HEK293T (cell line): Measurements from ENCODE around the gene CNOT2.

Source experiments
- ARNT ChIP-seq: fragments of 450-650 bp; IDR thresholded peaks from 2 replicates; pipeline ENCODE4 v1.6.1; 2017; ENCODE audit warnings: mild to moderate bottlenecking
- ELF4 ChIP-seq: fragments of 450-650 bp; IDR thresholded peaks from 2 replicates; pipeline ENCODE4 v1.6.1; 2017; ENCODE audit warnings: antibody characterized with exemption
- FOXA1 ChIP-seq: fragments of 450-650 bp; IDR thresholded peaks from 2 replicates; pipeline ENCODE4 v1.6.1; 2016; ENCODE audit warnings: mild to moderate bottlenecking
- FOXK2 ChIP-seq: fragments of 450-650 bp; IDR thresholded peaks from 2 replicates; pipeline ENCODE4 v1.6.1; 2016; ENCODE audit warnings: mild to moderate bottlenecking
- FOXM1 ChIP-seq: fragments of 450-650 bp; IDR thresholded peaks from 2 replicates; pipeline ENCODE4 v1.6.1; 2017; ENCODE audit warnings: mild to moderate bottlenecking, borderline replicate concordance
- HDGF ChIP-seq: fragments of 450-650 bp; IDR thresholded peaks from 2 replicates; pipeline ENCODE4 v1.6.1; 2017; ENCODE audit warnings: antibody characterized with exemption, borderline replicate concordance
- L3MBTL2 ChIP-seq: fragments of 450-650 bp; conservative IDR thresholded peaks from 2 replicates; pipeline ENCODE4 v1.6.1; 2016; ENCODE audit warnings: mild to moderate bottlenecking
- LEF1 ChIP-seq: fragments of 450-650 bp; IDR thresholded peaks from 2 replicates; pipeline ENCODE4 v1.6.1; 2017; ENCODE audit warnings: mild to moderate bottlenecking, borderline replicate concordance
- NFRKB ChIP-seq: fragments of 450-650 bp; IDR thresholded peaks from 2 replicates; pipeline ENCODE4 v1.6.1; 2016; ENCODE audit warnings: mild to moderate bottlenecking, moderate library complexity
- SP1 ChIP-seq: fragments of 450-650 bp; IDR thresholded peaks from 2 replicates; pipeline ENCODE4 v1.6.1; 2017
- TARDBP ChIP-seq: fragments of 450-650 bp; IDR thresholded peaks from 2 replicates; pipeline ENCODE4 v1.6.1; 2016
- ZNF384 ChIP-seq: fragments of 450-650 bp; IDR thresholded peaks from 2 replicates; pipeline ENCODE4 v1.6.1; 2016

DNA sequence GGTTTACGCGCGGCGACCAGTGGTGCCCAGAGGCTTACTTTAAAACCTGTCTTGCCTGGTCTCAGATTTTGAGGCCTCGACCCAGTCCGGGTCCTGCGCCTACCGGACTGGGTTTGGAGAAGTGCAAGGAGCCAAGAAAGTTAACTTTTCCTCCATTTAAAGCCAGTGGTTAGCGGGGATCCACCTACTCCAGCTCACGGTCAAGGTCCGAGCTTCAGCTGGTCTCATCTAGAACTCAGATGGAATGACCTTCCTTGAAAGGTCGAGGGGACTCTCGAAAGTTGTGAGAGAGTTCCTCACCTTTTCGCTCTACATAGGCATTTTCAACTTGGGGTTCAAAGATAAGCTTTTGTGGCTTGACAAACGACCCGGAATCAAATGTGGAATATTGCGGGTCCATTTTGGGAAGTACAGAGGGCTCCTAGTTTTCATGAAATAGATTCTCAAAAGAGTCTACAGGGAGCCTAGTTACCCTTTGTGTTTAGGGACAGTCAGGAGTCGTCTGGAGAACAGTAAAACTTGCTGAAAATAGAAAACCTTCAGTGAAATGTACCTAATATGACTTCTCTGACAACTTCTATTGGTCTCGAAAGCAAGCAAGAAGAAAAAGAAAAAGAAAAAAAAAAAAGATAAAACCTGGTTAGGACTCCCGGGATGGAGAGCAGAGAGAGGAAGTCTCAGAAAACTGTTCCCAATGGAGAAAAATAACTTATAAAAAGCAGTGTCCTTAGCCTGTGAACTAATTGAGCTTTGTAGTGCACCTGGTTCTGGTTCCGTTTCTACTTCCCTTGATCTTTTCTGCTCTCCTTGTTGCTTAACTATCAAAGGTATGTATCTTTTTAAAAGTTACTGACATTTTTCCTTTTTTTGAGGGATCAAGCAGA is 124.3 kb downstream of the CNOT2 start:
- no peak for TF ChIP-seq FOXK2
- no peak for TF ChIP-seq ARNT
- TF ChIP-seq TARDBP, result no peak
- TF ChIP-seq L3MBTL2, result no peak
- TF ChIP-seq ZNF384, result no peak
- no peak for TF ChIP-seq LEF1
- TF ChIP-seq SP1, result no peak
- TF ChIP-seq FOXM1, result no peak
- TF ChIP-seq HDGF, result no peak
- no peak for TF ChIP-seq NFRKB
- no peak for TF ChIP-seq ELF4
- TF ChIP-seq FOXA1, result no peak
